Superior temporal gyrus (tissue), 1 donor: ENCODE results near the gene SUPT6H.
A peak's percentile ranks its signal among the peaks of the same experiment; 100 is the strongest.

ENCODE experiments used
- DNase-seq: peaks from one replicate; pipeline ENCODE4 v3.0.0-alpha.2; 2016; ENCODE audit errors: extremely low spot score

SUPT6H gene

DNA sequence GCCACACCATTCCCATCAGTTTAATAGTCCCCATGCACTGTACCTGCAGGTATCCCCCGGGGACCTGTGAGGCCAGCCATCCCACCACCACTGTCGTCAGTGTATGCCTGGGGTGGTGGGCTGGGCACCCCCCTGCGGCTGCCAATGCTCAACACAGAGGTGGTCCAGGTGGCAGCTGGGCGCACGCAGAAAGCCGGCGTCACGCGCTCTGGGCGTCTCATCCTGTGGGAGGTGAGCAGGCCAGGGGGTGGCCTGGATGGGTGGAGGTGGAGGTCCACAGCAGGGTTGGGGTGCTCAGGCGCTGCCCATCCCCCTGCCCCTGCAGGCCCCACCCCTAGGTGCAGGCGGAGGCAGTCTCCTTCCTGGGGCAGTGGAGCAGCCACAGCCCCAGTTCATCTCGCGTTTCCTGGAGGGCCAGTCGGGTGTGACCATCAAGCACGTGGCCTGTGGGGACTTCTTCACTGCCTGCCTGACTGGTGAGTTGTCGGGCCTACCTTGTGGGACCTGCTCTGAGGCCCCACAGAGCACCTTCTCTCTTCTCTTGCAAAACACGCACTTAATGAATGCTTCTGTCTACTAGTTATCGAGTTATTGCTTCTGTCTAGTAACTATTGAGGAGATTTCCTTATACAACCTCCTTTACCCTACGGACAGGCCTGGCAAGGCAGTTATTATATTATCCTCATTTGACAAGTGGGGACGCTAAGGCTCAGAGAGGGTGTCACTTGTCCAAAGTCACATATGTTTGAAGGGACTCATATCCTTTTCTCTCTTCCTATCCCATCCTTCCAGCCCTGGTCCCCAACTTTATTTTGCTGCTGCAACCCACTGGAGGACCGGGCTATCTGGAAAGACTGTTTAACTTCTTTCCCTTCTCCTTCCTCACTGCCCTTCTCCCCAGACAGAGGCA lies 76.0 kb downstream of the SUPT6H start:
- DNase-seq = no peak

DNA sequence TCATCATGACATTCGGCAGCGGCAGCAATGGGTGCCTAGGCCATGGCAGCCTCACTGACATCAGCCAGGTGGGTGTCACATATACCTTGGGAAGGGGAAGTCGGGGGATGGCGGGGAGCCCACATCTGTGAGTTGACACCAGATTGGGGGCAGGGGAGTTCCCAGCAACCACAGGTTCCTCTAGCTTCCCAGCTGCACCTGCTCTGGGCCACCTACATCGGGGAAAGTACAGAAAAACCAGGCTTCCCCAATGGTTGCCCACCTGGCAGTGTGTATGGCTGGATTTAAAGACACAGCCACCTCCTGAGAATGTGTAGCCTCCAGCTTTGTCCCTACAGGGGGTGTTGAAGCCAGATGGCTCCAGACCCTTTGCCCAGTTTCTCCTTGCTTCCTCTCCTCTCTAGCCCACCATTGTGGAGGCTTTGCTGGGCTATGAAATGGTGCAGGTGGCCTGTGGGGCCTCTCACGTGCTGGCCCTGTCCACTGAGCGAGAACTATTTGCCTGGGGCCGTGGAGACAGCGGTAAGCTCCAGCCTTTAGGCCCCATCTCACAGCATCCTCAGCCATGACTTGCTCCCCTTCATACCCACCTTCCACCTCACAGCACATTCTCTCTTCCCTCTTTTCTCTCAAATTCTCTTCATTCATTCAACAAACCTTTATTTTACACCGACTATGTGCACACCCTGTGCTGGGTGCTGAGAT lies 76.8 kb downstream of the SUPT6H start:
- DNase-seq = no peak

DNA sequence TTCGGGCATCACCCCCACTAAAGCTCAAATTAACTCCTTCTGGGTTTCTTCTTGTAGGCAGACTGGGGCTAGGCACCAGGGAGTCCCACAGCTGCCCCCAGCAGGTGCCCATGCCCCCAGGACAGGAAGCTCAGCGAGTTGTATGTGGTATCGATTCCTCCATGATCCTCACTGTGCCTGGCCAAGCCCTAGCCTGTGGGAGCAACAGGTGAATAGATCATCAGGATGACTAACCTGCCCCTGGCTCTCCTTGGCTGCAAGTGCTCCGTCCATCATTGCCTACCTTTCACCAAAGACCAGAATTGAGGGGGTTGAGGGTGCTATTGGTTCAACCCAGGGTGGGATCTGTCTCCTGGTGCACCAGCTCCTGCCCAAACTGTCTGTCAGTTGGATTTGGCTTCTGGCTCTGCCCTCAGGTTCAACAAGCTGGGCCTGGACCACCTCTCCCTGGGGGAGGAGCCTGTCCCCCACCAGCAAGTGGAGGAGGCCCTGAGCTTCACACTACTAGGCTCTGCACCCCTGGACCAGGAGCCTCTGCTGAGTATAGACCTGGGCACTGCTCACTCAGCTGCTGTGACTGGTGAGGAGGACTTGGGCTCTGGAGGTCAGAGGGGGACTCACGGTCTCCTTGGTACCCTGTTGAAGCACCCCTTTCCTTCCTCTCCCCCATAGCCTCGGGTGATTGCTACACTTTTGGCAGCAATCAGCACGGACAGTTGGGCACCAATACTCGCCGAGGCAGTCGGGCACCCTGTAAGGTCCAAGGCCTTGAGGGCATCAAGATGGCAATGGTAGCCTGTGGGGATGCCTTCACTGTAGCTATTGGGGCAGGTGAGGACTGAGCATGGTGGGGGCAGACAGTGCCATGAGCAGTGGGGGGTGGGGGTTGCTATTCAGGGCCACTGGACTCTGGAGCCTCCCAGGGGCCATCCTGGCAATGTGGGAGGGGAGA lies 78.7 kb downstream of the SUPT6H start:
- DNase-seq = no peak

DNA sequence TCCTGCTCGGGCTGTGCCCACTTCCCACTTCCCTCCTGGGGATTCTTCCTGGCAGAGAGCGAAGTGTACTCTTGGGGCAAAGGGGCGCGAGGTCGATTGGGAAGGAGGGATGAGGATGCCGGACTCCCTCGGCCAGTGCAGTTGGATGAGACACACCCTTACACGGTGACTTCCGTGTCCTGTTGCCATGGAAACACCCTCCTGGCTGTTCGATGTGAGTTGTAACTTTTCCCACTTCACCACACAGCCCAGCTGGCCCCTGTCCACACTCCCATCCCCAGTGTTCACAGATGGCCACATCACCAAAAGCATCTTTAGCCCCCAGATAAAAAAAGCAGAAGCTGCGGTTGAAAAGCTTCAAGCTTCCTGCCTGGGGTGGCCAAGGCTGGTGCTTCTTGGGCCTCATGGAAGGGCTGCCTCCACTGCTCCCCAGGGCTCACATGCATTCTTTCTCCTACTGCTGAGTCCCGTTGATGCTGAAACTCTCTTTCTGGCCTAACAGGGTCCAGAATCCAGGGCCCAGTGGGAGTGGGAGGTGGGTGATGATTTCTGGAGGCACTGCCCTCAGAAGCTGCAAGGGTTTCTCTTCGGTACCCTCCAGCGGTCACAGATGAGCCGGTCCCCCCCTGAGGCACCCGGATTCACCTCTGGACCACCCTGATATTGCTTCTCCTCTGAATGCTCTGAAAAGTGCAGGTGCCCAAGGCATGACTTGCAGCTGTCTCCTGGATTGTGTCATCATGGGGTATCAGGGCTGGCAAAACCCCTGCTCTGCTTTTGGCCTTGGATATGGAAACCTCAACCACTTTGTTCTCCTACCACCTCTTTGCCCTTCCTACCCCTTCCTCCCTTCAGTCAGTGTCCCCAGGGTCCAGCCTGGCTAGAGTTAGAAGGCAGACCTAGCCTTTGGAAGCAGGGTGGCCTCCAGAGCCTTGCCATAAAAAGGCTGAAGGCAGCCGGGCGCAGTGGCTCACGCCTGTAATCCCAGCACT lies 79.6 kb downstream of the SUPT6H start:
- peak; percentile 16 for DNase-seq

DNA sequence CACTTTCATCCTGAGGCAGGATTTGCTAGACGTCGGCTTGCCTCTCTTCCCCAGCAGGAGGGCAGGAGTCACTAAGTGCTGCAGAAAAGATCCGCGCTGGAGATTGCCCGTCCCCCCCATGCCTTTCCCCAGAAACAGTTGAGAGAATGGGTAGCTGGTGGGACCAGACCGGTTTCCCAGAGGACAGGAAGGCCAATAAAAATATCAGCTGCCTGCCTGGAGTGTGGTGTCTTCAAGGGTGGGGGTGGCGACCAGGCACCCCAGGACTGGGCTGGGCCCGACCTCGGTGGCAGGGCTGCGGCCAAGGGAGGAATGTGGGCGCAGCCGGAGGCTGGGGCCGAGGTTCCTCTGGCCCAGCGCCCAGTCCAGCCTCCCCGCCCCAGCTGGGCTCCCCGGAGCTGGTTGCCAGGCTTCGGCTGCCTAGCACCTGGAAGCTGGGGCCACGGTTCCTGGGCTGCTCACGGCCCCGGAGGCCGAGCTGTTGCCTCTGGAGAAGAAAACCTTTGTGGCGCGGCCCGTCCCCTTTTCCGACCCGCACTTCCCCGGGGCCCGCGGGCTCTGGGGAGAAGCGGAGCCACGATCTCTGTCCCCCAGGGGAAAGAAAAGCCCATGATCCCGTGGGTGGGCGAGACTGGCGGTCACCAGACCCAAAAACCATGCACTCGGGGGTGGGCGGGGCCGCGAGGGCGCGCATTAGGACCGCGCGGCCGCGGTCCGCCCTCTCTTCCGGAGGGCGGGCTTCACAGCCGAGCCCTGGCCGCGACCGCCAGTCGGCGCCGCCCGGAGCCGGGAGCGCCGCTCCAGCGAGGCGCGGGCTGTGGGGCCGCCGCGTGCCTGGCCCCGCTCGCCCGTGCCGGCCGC lies 81.5 kb downstream of the SUPT6H start, which contains the start of gene TRAF4:
Gene TRAF4, plus strand, starts transcription at position 769 of the 861 bp plus-strand sequence. CDS start 102 bp downstream, outside the sequence.
- DNase-seq = peak; percentile 75

DNA sequence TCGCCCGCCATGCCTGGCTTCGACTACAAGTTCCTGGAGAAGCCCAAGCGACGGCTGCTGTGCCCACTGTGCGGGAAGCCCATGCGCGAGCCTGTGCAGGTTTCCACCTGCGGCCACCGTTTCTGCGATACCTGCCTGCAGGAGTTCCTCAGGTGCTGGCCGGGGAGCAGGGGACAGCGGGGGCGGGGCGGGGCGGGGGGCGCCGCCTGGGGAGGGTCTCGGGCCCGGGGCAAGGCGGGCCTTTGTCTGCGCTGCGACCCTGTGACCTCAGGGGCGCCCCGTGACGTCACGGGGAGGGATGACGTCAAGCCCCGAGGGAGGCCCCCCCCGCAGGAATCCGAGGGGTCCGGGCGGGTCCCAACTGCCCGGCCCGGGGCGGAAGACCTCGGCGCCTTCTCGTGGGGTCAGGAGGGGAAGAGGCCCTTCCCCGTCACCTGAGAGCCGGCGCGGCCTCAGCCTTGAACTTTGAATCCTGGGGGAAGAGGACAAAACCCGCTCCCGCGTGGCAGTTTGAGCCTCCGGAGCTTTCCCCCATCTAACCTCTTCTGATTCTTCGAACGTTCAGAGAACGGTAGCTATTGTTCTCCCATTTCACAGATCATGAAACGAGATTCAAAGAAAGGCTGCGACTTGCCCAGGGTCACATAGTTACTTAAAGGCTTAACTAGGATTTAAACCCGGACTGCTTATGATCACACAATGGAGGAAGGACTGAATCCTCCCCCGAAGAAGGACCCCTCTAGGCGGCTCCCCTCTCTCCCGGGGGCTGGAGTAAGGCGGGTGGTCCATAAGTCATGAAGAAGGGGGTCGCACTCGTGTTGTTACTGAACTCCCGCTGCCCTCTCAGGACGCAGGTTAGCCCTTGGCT lies 82.3 kb downstream of the SUPT6H start:
- DNase-seq = no peak

DNA sequence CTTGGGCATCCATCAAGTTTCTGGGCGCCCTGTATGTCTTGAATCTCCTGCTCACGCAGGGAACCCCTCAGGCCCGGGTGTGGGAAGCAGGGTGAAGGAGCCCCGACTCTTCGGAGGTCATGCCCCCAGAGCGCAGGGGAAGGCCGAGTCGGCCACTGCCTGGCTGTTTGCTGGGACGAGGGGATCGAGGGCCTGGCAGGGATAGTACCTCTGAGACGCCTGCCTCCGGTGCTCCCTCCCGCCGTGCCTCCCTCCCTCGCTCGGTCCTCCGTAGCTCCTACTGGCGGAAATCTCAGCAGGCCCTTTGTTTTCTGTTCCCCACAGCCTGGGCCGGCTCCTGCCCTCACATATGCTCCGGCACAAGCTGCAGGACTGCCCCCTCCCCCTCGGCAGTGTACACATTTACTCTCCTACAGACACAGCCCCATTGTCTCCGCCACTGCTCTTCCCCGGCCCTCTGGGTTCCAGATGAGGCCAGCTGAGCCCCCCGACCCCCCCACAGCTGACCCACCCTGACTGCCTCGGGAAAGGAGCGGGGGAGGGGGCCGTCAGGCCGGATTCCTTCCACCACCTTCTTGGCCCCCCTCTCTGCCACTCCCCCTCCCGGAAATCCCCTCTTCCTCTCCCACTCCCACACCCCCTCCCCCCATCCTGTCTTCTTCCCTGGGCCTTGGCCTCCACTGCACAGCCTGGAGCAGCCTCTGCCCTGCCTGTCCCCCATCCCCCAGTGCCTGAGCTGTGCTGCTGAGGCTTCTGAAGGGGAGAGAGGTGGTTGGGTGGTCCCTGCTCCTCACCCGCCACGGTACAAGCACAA lies 83.2 kb downstream of the SUPT6H start:
- DNase-seq = peak; percentile 91

DNA sequence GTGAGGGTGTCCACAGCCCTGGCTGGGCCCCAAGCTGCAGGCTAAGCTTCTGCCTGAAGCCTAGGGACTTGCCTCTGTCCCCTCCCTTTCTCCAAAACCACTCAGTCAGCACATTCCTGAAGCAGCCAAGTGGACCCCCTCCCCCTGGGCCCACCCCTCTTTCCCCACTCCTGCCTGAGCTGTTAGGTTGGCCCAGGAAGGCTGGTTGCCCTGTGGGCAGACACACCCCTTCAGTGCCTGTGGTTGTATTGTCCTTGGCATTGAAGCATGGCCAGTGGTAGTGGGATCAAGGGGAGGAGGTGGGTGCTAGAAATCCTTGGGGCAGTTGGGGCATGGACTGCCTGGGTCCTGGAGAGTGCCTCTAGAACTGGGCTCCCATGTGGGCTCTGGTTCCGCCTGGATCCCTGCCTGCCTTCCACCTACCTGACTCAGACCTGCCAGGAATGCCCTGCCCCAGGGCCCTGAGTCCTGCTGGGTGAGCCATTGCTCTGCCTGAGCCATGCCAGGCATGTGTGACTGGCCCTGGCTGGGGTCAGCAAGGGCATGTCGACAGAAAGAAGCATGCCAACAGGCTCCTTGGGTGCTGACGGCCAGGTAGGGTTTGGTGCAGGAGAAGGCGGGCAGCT lies 83.9 kb downstream of the SUPT6H start:
- no peak for DNase-seq

DNA sequence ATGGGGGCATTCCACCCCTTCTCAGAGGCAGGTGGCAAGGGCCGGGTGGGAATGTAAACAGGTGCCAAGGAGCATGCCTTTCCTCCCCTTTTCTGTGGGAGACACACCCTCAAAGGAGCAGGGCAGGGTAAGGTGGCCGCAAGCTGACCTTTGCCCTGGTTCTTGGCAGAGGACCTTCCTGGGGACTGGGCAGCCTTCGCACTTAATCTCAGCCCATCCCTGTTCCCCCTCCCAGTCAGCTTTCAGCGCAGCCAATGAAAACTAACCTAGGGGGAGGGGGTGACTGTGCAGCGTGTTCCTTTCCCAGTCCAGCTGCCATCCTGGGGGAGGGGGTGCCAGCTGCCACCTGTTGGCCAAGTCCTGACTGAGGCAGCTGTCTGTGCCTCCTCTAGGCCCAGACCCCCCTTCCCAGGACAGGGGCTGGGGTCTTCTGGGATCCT lies 84.6 kb downstream of the SUPT6H start:
- DNase-seq = peak; percentile 69

DNA sequence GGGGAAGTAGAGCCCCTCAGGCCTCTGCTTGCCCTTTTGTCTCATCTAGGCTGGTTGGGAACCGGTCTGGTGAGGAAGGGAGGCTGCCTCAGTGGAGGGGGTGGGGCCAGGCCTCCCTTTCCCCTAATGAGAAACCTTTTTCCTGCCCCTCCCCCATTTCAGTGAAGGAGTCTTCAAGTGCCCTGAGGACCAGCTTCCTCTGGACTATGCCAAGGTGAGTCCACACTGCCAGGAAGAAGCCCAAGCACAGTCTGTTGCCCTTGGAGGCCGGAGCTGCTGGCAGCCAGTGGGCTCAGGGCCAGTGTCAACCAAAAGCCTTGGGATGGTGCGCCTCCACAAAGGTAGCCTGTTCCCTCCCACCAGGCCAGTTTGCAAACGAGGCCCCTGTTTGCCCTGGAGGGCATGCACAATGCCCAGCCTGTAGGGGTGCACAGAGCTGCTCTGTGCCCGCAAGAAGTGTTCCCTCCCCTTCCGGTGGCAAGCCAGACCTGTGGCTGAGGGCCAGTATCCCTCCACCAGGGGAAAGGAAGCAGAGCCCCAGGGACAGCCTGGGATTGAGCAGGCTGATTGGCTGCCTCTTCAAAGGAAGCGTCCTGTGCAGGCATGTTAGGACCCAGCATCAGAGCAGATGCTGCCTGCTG lies 85.2 kb downstream of the SUPT6H start:
- peak; percentile 76 for DNase-seq

DNA sequence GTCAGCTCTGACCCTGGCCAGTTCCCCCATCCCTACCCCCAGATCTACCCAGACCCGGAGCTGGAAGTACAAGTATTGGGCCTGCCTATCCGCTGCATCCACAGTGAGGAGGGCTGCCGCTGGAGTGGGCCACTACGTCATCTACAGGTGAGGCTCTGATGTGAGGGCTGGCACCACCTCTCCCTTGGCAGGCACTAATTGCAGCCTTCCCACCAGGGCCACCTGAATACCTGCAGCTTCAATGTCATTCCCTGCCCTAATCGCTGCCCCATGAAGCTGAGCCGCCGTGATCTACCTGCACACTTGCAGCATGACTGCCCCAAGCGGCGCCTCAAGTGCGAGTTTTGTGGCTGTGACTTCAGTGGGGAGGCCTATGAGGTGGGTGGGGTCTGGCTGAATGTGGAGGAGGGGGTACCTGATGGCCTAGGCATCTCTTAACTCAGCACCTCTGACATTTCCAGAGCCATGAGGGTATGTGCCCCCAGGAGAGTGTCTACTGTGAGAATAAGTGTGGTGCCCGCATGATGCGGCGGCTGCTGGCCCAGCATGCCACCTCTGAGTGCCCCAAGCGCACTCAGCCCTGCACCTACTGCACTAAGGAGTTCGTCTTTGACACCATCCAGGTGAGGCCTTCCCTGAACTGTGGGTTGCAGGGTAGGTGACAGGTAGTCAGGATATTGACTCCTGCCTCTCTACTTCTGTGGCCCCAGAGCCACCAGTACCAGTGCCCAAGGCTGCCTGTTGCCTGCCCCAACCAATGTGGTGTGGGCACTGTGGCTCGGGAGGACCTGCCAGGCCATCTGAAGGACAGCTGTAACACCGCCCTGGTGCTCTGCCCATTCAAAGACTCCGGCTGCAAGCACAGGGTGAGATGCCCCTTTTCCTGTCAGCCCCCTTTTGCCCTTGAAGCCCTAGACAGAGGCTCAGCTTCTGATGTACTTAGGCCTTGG lies 86.1 kb downstream of the SUPT6H start:
- no peak for DNase-seq

DNA sequence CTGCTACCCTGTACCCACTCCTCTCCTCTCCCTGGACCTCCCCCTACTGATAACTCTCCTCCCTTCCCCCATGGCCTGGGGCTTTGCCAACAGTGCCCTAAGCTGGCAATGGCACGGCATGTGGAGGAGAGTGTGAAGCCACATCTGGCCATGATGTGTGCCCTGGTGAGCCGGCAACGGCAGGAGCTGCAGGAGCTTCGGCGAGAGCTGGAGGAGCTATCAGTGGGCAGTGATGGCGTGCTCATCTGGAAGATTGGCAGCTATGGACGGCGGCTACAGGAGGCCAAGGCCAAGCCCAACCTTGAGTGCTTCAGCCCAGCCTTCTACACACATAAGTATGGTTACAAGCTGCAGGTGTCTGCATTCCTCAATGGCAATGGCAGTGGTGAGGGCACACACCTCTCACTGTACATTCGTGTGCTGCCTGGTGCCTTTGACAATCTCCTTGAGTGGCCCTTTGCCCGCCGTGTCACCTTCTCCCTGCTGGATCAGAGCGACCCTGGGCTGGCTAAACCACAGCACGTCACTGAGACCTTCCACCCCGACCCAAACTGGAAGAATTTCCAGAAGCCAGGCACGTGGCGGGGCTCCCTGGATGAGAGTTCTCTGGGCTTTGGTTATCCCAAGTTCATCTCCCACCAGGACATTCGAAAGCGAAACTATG lies 87.0 kb downstream of the SUPT6H start:
- DNase-seq = peak; percentile 11

DNA sequence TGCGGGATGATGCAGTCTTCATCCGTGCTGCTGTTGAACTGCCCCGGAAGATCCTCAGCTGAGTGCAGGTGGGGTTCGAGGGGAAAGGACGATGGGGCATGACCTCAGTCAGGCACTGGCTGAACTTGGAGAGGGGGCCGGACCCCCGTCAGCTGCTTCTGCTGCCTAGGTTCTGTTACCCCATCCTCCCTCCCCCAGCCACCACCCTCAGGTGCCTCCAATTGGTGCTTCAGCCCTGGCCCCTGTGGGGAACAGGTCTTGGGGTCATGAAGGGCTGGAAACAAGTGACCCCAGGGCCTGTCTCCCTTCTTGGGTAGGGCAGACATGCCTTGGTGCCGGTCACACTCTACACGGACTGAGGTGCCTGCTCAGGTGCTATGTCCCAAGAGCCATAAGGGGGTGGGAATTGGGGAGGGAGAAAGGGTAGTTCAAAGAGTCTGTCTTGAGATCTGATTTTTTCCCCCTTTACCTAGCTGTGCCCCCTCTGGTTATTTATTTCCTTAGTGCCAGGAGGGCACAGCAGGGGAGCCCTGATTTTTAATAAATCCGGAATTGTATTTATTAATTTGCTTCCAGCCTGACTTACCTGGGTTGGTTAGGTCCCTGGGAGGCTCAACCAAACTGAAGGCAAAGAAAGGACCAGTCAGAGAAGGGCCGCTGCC lies 87.6 kb downstream of the SUPT6H start:
- no peak for DNase-seq
